GM18499 (cell line): ENCODE results near the gene EML2.
"Not testable (repeated sequence)": the region's sequence is repeated elsewhere in the genome, so short reads cannot be mapped to it uniquely, and the experiment has no call there.

Experiments used
- ATAC-seq: cut with Tn5 transposase; IDR thresholded peaks from one replicate; pipeline ENCODE4 v1.9.1; 2021; ENCODE audit warnings: moderate number of reproducible peaks; ENCODE audit not compliant: insufficient read depth, unreplicated experiment

EML2 gene

GRCh38 chr19:45638930-45639729 is at the start of gene EML2:
EML2 (minus strand) TSS chr19:45639397; CDS start chr19:45639376, 21 bp downstream.
- no peak for ATAC-seq

GRCh38 chr19:45687599-45687998 is 48.4 kb upstream of the EML2 start:
- ATAC-seq: no peak

GRCh38 chr19:45685045-45685444 is 45.8 kb upstream of the EML2 start:
- not testable (repeated sequence) for ATAC-seq

- no peak for ATAC-seq
Observed at GRCh38 chr19:45682908-45683307, 43.7 kb upstream of the EML2 start.

GRCh38 chr19:45682117-45682516 is 42.9 kb upstream of the EML2 start:
- no peak for ATAC-seq

- ATAC-seq: no peak
Observed at GRCh38 chr19:45681391-45682015, 42.3 kb upstream of the EML2 start.

GRCh38 chr19:45677351-45678230 is 38.4 kb upstream of the EML2 start:
- ATAC-seq: no peak

- no peak for ATAC-seq
Observed at GRCh38 chr19:45676851-45677263, 37.7 kb upstream of the EML2 start.

GRCh38 chr19:45674946-45675345 is 35.7 kb upstream of the EML2 start:
- ATAC-seq: no peak

GRCh38 chr19:45670670-45671453 is 31.7 kb upstream of the EML2 start:
- no peak for ATAC-seq

- ATAC-seq: no peak
Observed at GRCh38 chr19:45668342-45668871, 29.2 kb upstream of the EML2 start.

- no peak for ATAC-seq
Observed at GRCh38 chr19:45667620-45668341, 28.6 kb upstream of the EML2 start, which contains the start of gene GIPR. GIPR (plus strand) TSS chr19:45668221; CDS start chr19:45669521, 1,300 bp downstream.

- no peak for ATAC-seq
Observed at GRCh38 chr19:45664575-45664974, 25.4 kb upstream of the EML2 start.

- ATAC-seq: no peak
Observed at GRCh38 chr19:45663800-45664199, 24.6 kb upstream of the EML2 start.

- ATAC-seq: no peak
Observed at GRCh38 chr19:45660636-45661035, 21.4 kb upstream of the EML2 start.

- ATAC-seq: no peak
Observed at GRCh38 chr19:45659096-45659729, 20.0 kb upstream of the EML2 start.

GRCh38 chr19:45657520-45658167 is 18.4 kb upstream of the EML2 start:
- ATAC-seq: no peak

GRCh38 chr19:45655073-45655472 is 15.9 kb upstream of the EML2 start:
- no peak for ATAC-seq
